HepG2 (cell line): Measurements from ENCODE around the gene MTF1. TPM values are rescaled to one million over a fixed set of nuclear protein-coding genes. Genes with fewer than 3 reads are reported as not detected.

Experiments used
- ARNT2 ChIP-seq: sonication (generic); formaldehyde crosslinking; IDR thresholded peaks from 2 replicates; pipeline ENCODE4 v1.8.0; 2022; ENCODE audit warnings: mild to moderate bottlenecking, low read depth, missing genetic modification reagents, moderate library complexity
- ATF6 ChIP-seq: sonication (generic); formaldehyde crosslinking; conservative IDR thresholded peaks from 2 replicates; pipeline ENCODE4 v1.4.0; 2020; ENCODE audit warnings: missing genetic modification reagents
- E2F5 ChIP-seq: sonication (generic); formaldehyde crosslinking; conservative IDR thresholded peaks from 2 replicates; pipeline ENCODE4 v1.4.0; 2020; ENCODE audit warnings: missing genetic modification reagents
- ELF4 ChIP-seq: sonication (generic); formaldehyde crosslinking; IDR thresholded peaks from 2 replicates; pipeline ENCODE4 v1.5.0; 2020; ENCODE audit warnings: missing genetic modification reagents, mild to moderate bottlenecking, moderate library complexity, borderline replicate concordance
- GABPB1 ChIP-seq: IDR thresholded peaks from 2 replicates; pipeline ENCODE4 v1.6.1; 2016; ENCODE audit warnings: mild to moderate bottlenecking, missing genetic modification reagents, moderate library complexity, missing compliant biosample characterization
- HNRNPK ChIP-seq: fragments of 200-400 bp; formaldehyde crosslinking; IDR thresholded peaks from 2 replicates; pipeline ENCODE4 v1.6.1; 2018; ENCODE audit warnings: low read length, low read depth, moderate library complexity, mild to moderate bottlenecking; ENCODE audit not compliant: poor library complexity, severe bottlenecking
- NFE2L2 ChIP-seq: fragments of 150-350 bp; IDR thresholded peaks from 2 replicates; pipeline ENCODE4 v1.6.1; 2014; ENCODE audit warnings: low read length
- PHF20 ChIP-seq: sonication (generic); formaldehyde crosslinking; IDR thresholded peaks from 2 replicates; pipeline ENCODE4 v1.5.0; 2020; ENCODE audit warnings: mild to moderate bottlenecking, missing genetic modification reagents
- RNF219 ChIP-seq: sonication (generic); formaldehyde crosslinking; IDR thresholded peaks from 2 replicates; pipeline ENCODE4 v1.5.0; 2020; ENCODE audit warnings: mild to moderate bottlenecking, missing genetic modification reagents
- SP140L ChIP-seq: sonication (generic); formaldehyde crosslinking; IDR thresholded peaks from 2 replicates; pipeline ENCODE4 v1.4.0; 2020; ENCODE audit warnings: missing genetic modification reagents, borderline replicate concordance
- TEAD2 ChIP-seq: sonication (generic); formaldehyde crosslinking; IDR thresholded peaks from 2 replicates; pipeline ENCODE4 v1.9.0; 2021; ENCODE audit warnings: missing genetic modification reagents
- THRA ChIP-seq: sonication (generic); formaldehyde crosslinking; IDR thresholded peaks from 2 replicates; pipeline ENCODE4 v1.4.0; 2020; ENCODE audit warnings: missing genetic modification reagents, borderline replicate concordance
- ZGPAT ChIP-seq: IDR thresholded peaks from 2 replicates; pipeline ENCODE4 v1.6.1; 2016; ENCODE audit warnings: mild to moderate bottlenecking
- ZNF160 ChIP-seq: sonication (generic); formaldehyde crosslinking; IDR thresholded peaks from 2 replicates; pipeline ENCODE4 v1.8.0; 2022; ENCODE audit warnings: mild to moderate bottlenecking, inconsistent platforms, missing genetic modification reagents
- ZNF317 ChIP-seq: sonication (generic); formaldehyde crosslinking; IDR thresholded peaks from 2 replicates; pipeline ENCODE4 v1.5.0; 2020; ENCODE audit warnings: mild to moderate bottlenecking, missing genetic modification reagents
- ZNF484 ChIP-seq: sonication (generic); formaldehyde crosslinking; IDR thresholded peaks from 2 replicates; pipeline ENCODE4 v1.5.1; 2020; ENCODE audit warnings: mild to moderate bottlenecking, low read depth, missing genetic modification reagents, borderline replicate concordance
- ZNF678 ChIP-seq: sonication (generic); formaldehyde crosslinking; IDR thresholded peaks from 2 replicates; pipeline ENCODE4 v1.4.0; 2020; ENCODE audit warnings: mild to moderate bottlenecking, missing genetic modification reagents
- ZNF792 ChIP-seq: IDR thresholded peaks from 2 replicates; pipeline ENCODE4 v1.6.1; 2016
- polyA plus RNA-seq, 8 experiments: library from polyadenylated mRNA; depleted of rRNA in 3 of 8; stranded (reverse) in 7 of 8; unstranded in 1 of 8; fragments of >200 nt; fragmentation: Illumina TruSeq in 4 of 8; extraction: Trizol in 4 of 8; gene quantifications; 2 replicates each; pipeline versions ENCODE4 v1.2.1 to v1.2.3, GENCODE V29; 2011 to 2016; ENCODE audit warnings: low read depth in 4 of 8, missing spikeins in 1 of 8, mixed read lengths in 1 of 8; ENCODE audit not compliant: insufficient read depth in 1 of 8
- total RNA-seq, 5 experiments: library from RNA; depleted of rRNA; stranded (reverse); fragments of >200 nt; fragmentation: Illumina TruSeq; extraction: Trizol; gene quantifications; 2 replicates each; pipeline ENCODE4 v1.2.3, GENCODE V29; 2016; ENCODE audit warnings: low read depth in 1 of 5

MTF1 gene
- total and polyA plus RNA-seq, 2 of the 13 experiments (the other 11 are each of a cell fraction or from before 2014, with no cell fraction given) = 2.4 to 3.3 TPM

- TF ChIP-seq HNRNPK (no peak), PHF20 (peak; percentile 47; the same call in 1 of the 2 replicates), E2F5 (CRISPR knock-in tag) (peak; percentile 39; the same call in 1 of the 2 replicates), THRA (CRISPR knock-in tag) (no peak), ZNF160 (CRISPR knock-in tag) (0 out of 2 replicates have a peak, but pooled peaks have one; percentile 55), ELF4 (CRISPR knock-in tag) (no peak), ZGPAT (CRISPR knock-in tag) (no peak), ARNT2 (peak; percentile 53; the same call in 1 of the 2 replicates), SP140L (no peak), ZNF792 (CRISPR knock-in tag) (0 out of 2 replicates have a peak, but pooled peaks have one; percentile 61), NFE2L2 (no peak), ZNF678 (no peak), GABPB1 (peak; percentile 80), ATF6 (no peak), TEAD2 (CRISPR knock-in tag) (0 out of 2 replicates have a peak, but pooled peaks have one; percentile 38), ZNF317 (no peak), RNF219 (CRISPR knock-in tag) (no peak), ZNF484 (CRISPR knock-in tag) (no peak)
These were observed 65.5 kb downstream of the MTF1 start, which contains the start of gene MANEAL (continued) for GRCh38 chr1:37793773-37794371.
